ENCODE data around the gene ARID1B. TPM values are rescaled to one million over a fixed set of nuclear protein-coding genes. Genes with fewer than 3 reads are reported as not detected.

ARID1B gene
- total and polyA plus RNA-seq, 2 of the 13 experiments (the other 11 are each of a cell fraction or from before 2014, with no cell fraction given): 20.1 to 32.6 TPM

DNA sequence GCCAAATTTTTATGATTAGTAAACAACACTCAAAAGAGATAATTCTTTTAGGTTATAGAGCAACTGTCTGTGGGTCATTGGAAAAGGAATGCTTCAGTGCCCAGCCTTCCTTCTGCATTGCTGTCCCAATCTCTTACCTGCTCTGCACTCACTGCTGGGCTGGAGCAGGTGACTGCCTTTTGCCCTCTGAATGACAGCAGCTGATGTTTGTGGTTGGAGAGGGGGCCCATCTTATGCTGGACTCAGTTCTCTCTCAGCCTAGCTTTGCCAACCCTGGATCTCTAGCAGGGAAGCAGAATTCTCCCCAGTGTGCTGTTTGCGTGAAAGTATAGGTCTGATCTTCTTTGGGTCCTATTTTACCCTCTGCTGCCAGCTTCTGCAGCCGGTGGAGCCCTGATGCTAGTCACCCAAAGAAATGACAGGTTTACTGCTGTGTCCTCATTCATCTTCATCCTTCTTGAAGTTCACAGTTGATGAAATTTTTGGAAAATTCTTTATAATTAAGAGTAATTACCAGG, 193.5 kb downstream of the ARID1B start (continued):
- no peak for TF ChIP-seq PRDM4 (CRISPR knock-in tag; IDR thresholded peaks at IDR 0.05; ENCODE audit: borderline replicate concordance)
- no peak for TF ChIP-seq YEATS2 (CRISPR knock-in tag; IDR thresholded peaks at IDR 0.05; ENCODE audit: borderline replicate concordance)

DNA sequence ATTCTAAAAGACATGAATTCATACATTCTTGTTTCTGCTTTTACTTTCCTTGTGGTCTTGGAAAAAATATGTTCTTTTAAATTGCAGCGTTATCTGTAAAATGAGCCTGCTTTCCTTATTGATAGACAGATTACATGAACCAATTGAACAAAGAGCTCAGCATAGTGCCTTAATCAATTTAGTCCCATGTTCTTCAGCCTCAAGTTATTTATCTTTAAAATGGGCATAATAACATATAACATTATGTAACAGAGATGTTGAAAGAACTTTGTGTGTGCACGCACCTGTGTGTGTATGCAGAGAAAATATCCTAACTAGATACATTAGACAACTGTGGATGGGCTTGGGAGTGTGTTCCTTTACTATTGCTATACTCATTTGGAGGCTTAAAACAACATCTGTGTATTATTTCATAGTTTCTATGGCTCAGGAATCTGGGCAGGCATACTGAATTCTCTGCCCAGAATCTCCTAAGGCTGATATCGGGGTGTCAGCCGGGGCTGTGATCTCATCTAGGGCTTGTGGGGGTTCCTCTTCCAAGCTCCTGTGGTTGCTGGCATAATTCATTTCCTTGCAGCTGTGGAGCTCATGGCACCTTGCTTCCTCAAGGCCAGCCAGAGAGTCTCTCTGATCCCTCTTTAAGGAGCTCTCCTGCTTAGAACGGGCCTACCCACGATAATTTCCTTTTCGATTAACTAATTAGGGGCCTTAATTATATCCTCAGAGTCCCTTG, 194.1 kb downstream of the ARID1B start:
- H3K36me3 ChIP-seq (replicated peaks in 1 of 2; ENCODE audit: control insufficient read depth in 1 of 2, insufficient read depth in 2 of 2, low read length in 2 of 2): no peaks in the 10 kb centered on the region
- ChIA-PET POLR2A (no interaction called here), CTCF (ENCODE audit: low intra/inter-chr PET ratio, low total read pairs) (no interaction called here)
- BruUV-seq (replicated peaks): no TSS peak
- H3K9me3 ChIP-seq (ENCODE audit: low read length): no peaks in the 10 kb centered on the region
- no peak overlapping the region for H3K27ac ChIP-seq (ENCODE audit: extremely low read length, insufficient read depth, low read length)
- peaks cover 64% of the 10 kb centered on the region for H3K79me2 ChIP-seq (ENCODE audit: insufficient read depth, low read length)
- FAIRE-seq: no peak
- in situ Hi-C loops (cut with HindIII; ENCODE audit: extremely low pct_ligation_motif_present, low pct_unique_long_range_greater_than_20kb): no loop called here
- intact Hi-C loops (cut with micrococcal nuclease; ENCODE audit: unreplicated experiment): no loop called here
- peak; percentile 82 for TF ChIP-seq ZNF629 (CRISPR knock-in tag; conservative IDR thresholded peaks at IDR 0.05)
- no peak for TF ChIP-seq BRCA1 (CRISPR knock-in tag; IDR thresholded peaks at IDR 0.05)
- TF ChIP-seq ZEB1 (IDR thresholded peaks at IDR 0.05; ENCODE audit: insufficient replicate concordance, low read depth): no peak
- no peak for TF ChIP-seq STAT6 (CRISPR knock-in tag; IDR thresholded peaks at IDR 0.05; ENCODE audit: borderline replicate concordance)
- no peak for TF ChIP-seq ADNP (CRISPR knock-in tag; IDR thresholded peaks at IDR 0.05)
- TF ChIP-seq, protein P1, sequence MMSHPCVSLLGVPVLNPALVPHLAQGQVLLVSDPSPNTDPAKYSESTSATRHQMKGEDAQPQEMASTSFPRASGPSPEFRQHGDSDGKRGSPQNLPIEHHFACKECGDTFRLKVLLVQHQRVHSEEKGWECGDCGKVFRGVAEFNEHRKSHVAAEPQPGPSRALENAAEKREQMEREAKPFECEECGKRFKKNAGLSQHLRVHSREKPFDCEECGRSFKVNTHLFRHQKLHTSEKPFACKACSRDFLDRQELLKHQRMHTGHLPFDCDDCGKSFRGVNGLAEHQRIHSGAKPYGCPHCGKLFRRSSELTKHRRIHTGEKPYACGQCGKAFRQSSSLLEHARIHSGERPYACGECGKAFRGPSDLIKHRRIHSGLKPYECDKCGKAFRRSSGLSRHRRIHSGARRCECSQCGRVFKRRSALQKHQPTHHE (CRISPR knock-in tag; IDR thresholded peaks at IDR 0.05; ENCODE audit: borderline replicate concordance): no peak
- no peak for TF ChIP-seq NFE2L2 (IDR thresholded peaks at IDR 0.05; ENCODE audit: low read length)
- TF ChIP-seq GABPB1 (CRISPR knock-in tag; IDR thresholded peaks at IDR 0.05): no peak
- no peaks in the 10 kb centered on the region for H3K27me3 ChIP-seq (ENCODE audit: control insufficient read depth in 1 of 2, insufficient read depth in 2 of 2, low read length in 2 of 2)
- peaks cover 21% of the 10 kb centered on the region for H3K4me1 ChIP-seq (ENCODE audit: insufficient read depth, low read length)
- H3K4me3 ChIP-seq (replicated peaks in 1 of 3; ENCODE audit: insufficient read depth in 1 of 3, low read depth in 2 of 3, low read length in 3 of 3): no peak overlapping the region
- H3K4me2 ChIP-seq (ENCODE audit: low read depth, low read length): no peak overlapping the region
- ATAC-seq: no peak
- no peak overlapping the region for H3K9ac ChIP-seq (ENCODE audit: insufficient read depth, low read depth, low read length)
- 97% methylated on average over 7 of the region's 7 CpGs for whole genome bisulfite sequencing (ENCODE audit: low lambda C conversion rate)
- DNase-seq (ENCODE audit: low spot score): no peak
- no peak overlapping the region for H2AFZ ChIP-seq (ENCODE audit: low read length)
- peaks cover 14% of the 10 kb centered on the region; the same call in 1 of the 2 replicates for H4K20me1 ChIP-seq (ENCODE audit: insufficient read depth, low read length)
